GM13976 (cell line): ENCODE measurements around the gene SLC7A6.
A peak's percentile ranks its signal among the peaks of the same experiment; 100 is the strongest.
"Not testable (repeated sequence)": the region's sequence is repeated elsewhere in the genome, so short reads cannot be mapped to it uniquely, and the experiment has no call there.

Experiments used
- DNase-seq: peaks from one replicate; pipeline ENCODE4 v3.0.0; 2012; ENCODE audit warnings: low spot score
- in situ Hi-C: fragments of 300-500 bp; cut with MboI; formaldehyde crosslinking; loops from one replicate; pipeline ENCODE4 v1.12.0; 2022; ENCODE audit warnings: low sequenced_read_pairs, mixed read lengths, inconsistent platforms; ENCODE audit not compliant: unreplicated experiment
- TF ChIP-seq, protein P1 (sequence below): IDR thresholded peaks from 2 replicates; pipeline ENCODE4 v1.5.1; 2012; ENCODE audit warnings: borderline replicate concordance, mild to moderate bottlenecking; ENCODE audit not compliant: insufficient read depth; ENCODE audit errors: extremely low read depth, missing control alignments, control extremely low read depth

SLC7A6 gene

DNA sequence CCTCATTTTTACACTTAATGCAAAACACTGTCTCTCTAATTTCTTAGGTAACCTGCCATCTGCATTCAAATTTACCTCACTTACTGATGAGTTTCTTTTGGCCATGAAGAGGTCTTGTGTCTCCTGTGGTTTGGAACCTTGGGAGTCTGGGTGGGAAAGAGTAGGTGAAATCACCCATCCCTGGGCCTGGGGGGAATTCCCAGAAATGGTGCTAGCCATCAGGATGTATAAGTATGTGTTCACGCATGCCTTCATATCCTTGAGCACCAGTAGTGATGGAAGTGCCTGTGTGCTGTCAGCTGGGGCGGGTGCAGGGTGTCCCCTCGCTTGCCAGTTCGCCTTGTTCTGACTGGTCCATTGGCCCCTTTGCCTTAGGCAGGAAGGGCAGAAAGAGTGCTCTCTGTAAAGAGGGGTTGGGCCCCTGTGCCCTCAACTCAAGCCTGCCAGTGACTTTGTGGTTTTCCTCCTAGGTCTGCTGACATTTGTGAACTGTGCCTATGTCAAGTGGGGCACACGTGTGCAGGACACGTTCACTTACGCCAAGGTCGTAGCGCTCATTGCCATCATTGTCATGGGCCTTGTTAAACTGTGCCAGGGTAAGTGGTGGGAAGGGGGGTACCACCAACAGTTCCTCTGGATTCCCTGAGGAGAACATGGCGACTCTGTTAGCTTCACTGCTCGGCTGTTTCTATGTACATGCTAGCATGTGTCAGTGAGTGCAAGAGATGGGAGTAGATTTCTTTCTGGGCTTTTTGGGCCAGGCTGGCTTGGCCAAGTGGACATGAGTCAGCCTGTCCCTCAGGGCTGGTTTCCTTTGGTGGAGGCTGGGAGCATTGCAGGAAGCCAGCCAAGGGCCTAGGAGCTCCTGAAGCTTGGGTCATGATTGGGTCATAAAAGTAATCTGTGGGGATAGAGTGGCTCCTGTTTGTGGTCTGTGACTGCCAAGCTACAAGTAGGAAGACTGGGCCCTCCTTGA is 23.2 kb downstream of the SLC7A6 start:
- in situ Hi-C loops, result no loop called here
- DNase-seq, result no peak
- TF ChIP-seq, protein P1, sequence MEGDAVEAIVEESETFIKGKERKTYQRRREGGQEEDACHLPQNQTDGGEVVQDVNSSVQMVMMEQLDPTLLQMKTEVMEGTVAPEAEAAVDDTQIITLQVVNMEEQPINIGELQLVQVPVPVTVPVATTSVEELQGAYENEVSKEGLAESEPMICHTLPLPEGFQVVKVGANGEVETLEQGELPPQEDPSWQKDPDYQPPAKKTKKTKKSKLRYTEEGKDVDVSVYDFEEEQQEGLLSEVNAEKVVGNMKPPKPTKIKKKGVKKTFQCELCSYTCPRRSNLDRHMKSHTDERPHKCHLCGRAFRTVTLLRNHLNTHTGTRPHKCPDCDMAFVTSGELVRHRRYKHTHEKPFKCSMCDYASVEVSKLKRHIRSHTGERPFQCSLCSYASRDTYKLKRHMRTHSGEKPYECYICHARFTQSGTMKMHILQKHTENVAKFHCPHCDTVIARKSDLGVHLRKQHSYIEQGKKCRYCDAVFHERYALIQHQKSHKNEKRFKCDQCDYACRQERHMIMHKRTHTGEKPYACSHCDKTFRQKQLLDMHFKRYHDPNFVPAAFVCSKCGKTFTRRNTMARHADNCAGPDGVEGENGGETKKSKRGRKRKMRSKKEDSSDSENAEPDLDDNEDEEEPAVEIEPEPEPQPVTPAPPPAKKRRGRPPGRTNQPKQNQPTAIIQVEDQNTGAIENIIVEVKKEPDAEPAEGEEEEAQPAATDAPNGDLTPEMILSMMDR, result peak; percentile 1

DNA sequence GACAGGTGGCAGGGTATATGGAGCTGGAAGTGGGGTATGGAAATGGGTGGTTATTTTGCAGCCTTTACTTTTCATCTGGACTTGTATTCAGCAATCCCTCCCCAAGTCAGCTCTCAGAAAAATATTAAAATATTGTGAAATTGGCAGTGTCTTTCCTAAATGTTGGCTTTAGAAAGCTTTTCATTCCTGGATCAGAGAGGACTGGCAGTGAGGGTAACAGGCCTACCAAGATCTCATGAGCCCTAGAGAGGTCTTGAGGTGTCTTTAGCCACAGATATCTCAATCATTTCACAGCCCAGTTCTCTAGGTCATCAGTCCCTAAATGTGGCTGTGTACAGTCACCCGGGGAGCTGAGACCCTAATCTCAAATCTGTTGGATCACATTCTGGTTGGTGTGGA is 23.9 kb downstream of the SLC7A6 start:
- TF ChIP-seq, protein P1, result no peak
- DNase-seq, result no peak
- in situ Hi-C loops, result no loop called here

DNA sequence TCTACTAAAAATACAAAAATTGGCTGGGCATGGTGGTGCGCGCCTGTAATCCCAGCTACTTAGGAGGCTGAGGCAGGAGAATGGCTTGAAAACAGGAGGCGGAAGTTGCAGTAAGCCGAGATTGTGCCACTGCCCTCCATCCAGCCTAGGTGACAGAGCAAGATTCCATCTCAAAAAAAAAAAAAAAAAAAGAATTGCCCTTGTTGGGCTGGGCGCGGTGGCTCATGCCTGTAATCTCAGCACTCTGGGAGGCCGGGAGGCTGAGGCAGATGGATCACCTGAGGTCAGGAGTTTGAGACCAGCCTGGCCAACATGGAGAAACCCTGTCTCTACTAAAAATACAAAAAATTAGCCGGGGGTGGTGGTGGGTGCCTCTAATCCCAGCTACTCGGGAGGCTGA is 24.5 kb downstream of the SLC7A6 start:
- in situ Hi-C loops, DNase-seq: not testable (repeated sequence)

DNA sequence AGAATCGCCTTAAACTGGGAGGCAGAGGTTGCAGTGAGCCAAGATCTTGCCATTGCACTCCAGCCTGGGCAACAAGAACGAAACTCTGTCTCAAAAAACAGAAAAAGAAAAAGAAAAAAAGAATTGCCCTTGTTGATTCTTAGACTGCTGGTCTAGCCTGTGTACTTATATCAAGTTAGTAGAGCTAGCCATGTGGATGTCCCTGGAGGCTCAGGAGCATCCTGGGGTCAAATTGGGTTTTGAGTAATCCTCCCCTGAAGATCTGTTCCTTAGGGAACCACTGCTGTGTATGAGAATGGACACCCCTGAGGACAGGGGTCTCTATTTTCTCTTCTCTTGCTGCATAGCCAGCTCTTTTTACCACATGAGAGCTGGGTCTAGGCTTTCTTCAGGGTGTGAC is 24.9 kb downstream of the SLC7A6 start:
- no peak for DNase-seq
- TF ChIP-seq, protein P1, result no peak
- in situ Hi-C loops, result no loop called here

DNA sequence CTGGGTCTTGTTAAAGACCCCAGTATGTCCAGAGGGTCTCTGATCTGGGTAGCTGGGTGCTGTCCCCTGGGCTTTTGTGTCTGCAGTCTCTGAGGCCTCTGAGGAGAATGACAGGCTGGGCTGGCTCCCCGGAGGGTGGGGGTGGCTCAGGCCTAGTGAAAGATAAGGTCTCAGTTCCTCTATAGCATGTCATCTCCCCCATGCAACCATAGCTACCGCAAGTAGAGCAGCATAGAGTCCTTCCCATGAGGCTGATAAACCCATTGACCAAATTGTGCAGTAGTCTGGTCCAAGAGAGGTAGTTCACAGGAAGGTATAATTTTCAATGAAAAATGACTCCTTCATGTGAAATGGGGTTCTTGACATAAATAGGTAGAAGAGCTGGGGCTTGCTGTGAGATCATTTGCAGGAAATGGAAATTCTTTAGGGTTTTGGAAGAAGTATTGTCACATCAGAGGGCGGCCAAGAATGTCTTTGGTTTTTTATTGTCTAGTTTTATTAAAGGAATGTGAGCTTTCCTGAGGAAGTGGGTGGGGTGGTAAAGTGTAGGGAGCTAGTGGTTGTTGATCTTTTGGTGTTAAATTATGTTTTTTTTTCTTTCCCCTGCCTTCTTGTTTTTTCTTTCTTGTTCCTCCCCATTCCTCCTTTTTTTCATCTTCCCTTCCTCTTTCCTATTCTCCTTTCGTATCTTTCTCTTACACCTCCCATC is 25.4 kb downstream of the SLC7A6 start:
- DNase-seq, result peak; percentile 86
- TF ChIP-seq, protein P1, result no peak
- in situ Hi-C loops, result no loop called here

DNA sequence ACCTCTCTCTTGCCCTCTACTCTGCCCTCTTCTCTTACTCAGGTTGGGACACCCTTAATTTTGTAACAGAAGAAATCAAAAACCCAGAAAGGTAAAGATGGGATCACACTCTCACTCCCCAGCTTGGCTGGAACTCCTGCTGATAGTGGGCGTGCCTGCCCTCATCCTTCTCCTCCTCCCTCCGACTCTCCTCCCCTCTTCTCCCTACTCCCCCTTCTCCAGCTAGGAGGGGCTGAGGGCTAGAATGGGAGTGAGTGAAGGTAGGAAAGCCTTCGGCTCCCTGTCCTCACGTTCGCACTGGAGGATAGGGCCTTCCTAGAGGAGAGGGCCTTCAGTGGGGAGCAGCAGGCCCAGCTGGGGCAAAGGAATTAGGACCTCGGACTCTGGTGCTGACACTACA is 26.1 kb downstream of the SLC7A6 start:
- in situ Hi-C loops, result no loop called here
- TF ChIP-seq, protein P1, result no peak
- no peak for DNase-seq

DNA sequence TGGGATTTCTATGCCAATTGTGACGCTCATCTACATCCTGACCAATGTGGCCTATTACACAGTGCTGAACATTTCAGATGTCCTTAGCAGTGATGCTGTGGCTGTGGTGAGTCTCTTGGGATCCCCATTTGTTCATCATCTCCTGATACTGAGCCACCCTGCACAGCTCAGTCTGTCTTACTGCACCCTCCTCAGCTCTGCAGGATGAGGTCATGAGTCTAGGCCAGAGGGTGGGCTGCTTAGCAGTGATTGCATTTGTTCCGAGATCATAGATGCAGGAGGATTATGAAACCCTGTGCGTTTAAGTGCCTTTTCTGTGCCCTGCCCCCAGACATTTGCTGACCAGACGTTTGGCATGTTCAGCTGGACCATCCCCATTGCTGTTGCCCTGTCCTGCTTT is 26.9 kb downstream of the SLC7A6 start:
- in situ Hi-C loops, result no loop called here
- TF ChIP-seq, protein P1, result no peak
- no peak for DNase-seq
